HG03571 (cell line): ENCODE results near the gene MUC4.
"Not testable (repeated sequence)": the region's sequence is repeated elsewhere in the genome, so short reads cannot be mapped to it uniquely, and the experiment has no call there.

ENCODE experiments used
- ATAC-seq: cut with Tn5 transposase; IDR thresholded peaks from one replicate; pipeline ENCODE4 v1.9.1; 2021; ENCODE audit not compliant: unreplicated experiment

MUC4 gene

DNA sequence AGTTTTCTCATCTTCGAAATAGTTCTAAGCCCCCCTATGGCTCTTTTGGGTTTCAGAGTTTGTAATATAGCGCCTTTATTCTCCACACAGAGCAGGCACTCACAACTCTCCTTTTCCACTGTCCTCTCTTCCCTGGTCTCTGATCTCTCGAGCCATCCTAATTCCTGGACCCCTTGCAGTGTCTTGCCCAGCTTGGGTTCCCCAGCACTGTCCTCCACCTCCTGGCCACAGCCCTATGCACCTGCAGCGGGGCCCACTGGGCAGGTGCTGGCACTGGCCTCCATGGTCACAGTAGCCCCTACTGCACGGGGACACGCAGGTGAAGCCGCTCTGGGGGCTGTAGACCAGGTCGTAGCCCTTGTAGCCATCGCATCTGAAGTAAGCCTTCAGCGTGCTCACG, 63.1 kb downstream of the MUC4 start:
- ATAC-seq, result no peak

DNA sequence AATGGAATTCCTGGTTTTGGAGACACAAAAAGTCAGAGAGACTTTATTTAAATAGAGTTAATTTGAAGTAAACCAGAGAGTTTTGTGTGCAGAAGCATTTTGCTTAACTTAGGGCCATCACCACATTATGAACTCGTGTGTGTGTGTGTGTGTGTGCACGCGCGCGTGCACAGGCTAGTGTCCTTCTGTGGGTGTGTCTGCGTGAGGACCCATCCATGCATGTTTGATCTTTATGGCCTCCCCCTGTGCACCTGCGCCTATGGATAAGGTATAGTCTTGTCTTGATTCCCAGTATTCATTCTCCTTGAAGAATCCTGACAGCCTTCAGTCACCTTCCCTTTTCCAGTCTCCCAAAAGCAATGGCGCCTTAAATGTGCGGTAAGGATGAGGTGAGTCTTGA, 65.0 kb downstream of the MUC4 start:
- ATAC-seq, result no peak

DNA sequence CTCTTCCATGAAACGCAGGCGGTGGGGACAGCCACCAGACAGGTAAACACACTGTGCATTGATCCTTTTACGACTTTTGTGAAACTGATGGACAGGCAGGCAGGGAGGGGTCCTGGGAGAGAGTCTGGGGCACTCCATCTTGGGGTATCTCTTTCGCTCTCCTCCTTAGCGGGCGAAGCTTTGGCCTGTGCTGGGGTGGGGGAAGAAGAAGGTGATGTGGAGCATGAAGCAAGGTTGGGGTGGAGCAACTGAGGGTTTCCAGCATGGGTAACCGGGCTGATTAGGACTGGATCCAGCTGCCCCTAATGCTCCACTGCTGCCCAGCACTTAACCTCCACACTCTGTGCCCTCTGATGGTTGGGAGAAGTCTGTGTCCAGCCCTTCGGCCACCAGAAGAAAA, 65.4 kb downstream of the MUC4 start:
- ATAC-seq, result no peak

DNA sequence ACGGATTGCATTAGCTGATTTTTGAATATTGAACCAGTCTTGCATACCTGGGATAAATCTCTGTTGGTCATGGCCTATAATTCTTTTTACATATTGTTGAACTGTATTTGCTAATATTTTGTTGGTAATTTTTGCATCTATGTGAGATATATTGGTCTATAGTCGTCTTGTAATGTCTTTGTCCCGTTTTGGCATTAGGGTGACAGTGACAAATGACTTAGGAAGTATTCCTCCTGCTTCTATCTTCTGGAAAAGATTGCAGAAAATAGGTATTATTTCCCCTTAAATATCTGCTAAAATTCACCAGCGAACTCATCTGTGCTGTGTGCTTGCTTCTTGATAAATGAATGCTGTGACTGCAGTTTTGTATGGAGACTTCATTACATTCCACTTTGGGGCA, 67.3 kb downstream of the MUC4 start:
- no peak for ATAC-seq

DNA sequence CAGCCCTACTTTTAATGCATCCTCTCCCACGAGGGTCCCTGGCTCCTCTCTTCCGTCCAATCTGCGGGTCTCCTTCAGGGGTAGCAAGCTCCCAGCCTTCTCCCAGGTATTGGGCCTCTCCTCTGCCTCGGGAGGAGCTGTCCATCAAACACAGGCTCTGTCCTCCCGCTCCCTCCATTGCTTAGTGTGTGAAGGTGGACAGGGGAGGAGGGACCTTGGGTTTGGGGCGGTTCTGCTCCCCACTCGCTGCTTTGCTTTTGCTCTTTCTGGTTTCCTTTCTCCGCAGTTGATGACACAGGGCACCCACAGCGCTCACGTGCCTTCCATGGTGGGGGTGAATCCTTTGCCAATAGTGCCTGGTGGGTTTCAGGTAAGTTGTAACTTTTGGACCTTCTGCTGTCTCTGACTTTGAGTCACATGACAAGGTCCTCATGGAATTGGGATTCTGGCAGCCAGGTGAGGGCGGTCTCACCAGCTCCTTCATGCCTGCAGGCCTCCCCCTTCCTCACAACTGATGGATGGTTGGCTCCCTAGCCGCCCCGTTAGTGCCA, 72.1 kb downstream of the MUC4 start:
- no peak for ATAC-seq

DNA sequence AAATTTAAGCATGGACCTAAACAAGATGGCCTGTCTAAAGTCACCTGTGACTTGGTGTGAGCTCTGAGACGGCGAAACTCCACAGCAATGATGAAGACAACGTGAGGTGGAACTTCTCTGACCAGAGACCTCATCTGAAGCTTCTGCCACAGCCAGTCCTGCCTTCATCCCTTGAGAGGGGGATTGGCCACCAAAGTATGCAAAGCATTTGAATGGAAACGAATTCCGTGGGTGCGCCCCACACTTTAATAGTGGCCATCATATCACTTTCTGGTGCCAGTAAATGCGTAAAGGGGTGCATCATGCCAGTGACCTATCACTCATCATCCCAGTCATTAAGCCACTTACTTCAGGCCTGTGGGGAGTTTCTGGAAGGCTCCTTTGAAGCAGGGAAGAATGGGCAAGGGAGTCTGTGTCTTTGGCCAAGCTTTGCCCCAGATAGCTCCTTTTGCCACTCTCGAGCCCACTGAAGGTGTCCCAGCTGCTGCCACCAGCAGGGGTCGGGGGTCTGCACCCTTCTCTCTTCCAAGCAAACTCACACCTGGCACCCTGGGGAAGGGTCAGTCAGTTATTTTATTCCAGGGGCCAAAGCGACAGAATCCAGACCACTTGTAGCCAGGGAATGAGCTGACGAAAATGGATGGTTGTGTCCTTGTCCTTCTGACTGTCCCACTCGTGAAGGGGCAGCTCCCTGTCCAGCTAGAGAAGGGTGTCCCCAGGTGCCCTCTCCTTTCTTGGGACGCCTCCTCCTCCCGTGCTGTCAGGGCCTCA, 73.3 kb downstream of the MUC4 start:
- ATAC-seq, result no peak

DNA sequence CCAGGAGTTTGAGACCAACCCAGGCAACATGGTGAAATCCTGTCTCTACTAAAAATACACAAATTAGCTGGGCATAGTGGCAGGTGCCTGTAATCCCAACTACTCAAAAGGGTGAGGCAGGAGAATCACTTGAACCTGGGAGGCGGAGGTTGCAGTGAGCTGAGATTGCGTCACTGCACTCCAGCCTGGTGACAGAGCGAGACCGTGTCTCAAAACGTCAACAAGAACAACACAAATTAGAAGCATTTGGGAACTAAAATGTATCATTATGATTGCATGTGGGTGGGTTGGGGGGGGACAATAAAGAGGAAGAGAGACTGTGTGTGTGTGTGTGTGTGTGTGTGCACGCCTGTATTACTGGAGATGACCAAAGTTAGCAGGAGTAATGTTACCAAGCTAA, 73.9 kb downstream of the MUC4 start:
- not testable (repeated sequence) for ATAC-seq

DNA sequence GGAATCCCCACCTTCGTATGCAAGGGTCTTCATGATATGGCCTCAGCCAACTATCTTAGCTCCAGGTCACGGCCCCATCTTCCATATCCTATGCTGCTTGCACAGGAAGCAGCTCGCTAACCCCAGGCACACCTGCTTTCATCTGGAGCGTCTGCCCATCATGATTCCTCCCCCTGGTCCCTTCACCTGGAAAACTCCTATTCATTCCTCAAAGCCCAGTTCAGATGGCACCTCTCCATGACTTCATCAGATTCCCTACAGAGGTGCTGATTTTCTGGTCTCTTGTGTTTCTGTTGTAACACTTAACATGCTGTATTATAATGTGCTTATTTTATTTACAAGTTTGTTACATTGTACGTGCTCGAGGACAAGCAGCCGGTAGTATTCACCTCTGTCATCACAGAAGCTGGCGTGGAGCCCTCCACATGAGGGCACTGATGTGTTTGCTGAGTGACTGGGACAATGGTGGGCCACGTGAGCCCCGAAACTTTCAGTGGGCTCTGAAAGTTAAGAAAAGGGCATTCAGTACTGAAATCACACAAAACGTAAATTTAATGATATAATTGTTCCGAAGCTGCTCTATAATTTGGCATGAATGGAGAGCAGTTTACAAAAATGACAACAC, 74.8 kb downstream of the MUC4 start:
- no peak for ATAC-seq

DNA sequence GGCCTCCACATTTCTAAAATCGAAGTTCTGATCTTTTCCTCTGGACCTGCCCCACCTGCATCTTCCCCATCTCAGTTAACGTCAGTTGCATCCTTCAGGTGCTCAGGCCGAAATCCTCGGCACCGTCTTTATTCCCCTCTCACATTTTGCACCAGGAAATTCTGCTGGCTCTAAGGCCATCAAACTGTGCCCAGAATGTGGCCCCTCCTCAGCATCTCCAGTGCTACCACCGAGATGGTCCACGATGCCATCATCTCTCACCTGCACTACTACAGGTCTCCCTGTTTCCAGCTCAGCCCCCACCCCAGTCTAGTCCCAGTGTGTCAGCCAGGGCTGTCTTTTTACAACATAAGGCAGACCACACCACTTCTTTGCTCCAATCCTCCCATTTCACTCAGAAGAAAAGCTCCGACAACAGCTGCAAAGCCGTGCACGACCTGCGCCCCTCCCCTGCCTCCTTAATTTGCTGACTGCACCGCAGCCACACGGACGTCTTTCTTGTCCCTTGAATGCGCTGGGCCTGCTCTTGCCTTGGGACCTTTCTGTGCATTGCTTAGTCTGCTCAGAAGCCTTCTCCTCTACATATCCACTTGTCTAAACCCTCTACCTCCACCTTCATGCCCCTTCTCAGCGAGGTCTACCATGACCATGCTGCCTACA, 76.6 kb downstream of the MUC4 start:
- ATAC-seq, result no peak

DNA sequence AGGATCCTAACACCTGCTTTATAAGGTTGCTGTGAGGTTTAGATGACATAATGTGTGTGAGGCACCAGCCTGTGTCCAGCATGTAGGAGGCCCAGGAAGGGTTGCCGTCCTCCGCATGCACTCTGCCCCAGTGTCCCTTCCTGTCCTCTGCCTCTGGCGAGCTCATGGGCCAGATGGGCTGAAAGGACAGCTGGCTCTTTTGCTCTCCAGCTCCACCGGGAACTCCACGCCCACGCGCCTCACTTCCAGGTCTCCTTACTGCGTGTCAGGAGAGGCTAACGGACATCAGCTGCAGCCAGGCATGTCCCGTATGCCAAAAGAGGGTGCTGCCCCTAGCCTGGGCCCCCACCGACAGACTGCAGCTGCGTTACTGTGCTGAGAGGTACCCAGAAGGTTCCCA, 78.8 kb downstream of the MUC4 start:
- ATAC-seq, result no peak

DNA sequence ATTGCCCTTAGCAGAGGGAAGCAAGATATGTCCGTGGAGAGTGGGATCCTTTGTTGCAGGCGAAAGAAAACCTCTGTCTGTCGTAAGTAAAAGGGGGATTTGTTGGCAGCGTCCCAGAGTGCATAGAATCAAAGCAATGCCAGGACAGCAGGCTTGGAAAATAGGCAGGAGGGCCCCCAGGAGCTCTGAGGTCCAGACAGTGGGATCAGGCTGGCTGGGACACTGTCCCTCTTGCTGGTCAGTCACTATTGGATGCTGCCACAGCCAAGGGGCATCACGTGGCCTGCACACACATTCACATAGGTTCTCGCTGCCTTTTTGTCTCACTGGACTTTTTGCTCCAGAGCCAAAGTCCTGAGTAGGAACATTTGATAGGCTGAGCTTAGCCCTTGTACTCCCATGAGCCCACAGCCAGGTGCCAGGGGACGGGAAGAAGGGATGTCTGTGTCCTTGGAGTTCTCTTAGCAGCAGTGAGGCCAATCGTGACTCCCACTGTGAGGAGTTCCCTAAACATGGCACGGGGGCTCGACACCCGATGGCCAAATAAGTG, 80.3 kb downstream of the MUC4 start:
- ATAC-seq, result no peak

DNA sequence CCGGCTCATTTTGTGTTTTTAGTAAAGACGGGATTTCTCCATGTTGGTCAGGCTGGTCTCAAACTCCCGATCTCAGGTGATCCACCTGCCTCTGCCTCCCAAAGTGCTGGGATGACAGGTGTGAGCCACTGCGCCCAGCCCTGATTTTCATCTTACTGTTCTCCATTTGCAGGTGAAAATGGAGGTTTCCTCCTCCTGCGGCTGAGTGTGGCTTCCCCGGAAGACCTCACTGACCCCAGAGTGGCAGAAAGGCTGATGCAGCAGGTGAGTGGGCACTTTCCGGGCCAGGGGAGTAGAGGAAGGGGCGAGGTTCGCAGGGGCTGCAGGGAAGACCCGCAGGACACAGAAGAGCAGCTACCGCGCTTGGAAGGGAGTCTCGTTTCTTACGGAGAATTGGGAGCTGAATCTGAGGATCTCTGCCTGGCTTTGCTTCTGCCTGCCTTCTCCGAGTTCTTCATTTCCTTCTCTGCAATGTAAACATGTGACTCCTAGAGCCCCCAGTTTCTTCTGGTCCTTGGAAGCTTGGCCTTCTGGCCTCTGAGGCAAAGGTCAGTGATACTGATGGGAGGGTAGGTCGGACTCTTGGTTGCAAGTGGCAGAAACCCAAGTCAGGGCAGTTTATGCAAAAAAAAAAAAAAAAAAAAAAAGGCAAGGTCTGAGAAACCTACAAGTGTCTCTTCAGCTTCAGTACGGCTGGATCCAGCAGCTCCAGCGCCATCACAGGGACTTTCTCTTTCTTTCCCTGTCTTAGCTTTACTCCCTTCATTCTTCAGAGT, 82.1 kb downstream of the MUC4 start:
- no peak for ATAC-seq

DNA sequence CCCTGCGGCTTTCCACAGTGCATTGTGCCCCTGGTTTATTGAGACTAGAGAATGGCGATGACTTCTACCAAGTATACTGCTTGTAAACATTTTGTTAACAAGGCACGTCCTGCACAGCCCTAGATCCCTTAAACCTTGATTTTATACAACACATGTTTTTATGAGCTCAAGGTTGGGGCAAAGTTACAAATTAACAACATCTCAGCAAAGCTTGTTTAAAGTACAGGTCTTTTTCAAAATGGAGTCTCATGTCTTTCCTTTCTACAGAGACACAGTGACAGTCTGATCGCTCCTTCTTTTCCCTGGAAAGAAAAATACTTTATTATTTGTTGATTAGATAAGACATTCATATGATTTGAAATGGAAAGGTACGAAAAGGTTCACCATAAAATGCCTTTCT, 82.9 kb downstream of the MUC4 start:
- ATAC-seq, result not testable (repeated sequence)

DNA sequence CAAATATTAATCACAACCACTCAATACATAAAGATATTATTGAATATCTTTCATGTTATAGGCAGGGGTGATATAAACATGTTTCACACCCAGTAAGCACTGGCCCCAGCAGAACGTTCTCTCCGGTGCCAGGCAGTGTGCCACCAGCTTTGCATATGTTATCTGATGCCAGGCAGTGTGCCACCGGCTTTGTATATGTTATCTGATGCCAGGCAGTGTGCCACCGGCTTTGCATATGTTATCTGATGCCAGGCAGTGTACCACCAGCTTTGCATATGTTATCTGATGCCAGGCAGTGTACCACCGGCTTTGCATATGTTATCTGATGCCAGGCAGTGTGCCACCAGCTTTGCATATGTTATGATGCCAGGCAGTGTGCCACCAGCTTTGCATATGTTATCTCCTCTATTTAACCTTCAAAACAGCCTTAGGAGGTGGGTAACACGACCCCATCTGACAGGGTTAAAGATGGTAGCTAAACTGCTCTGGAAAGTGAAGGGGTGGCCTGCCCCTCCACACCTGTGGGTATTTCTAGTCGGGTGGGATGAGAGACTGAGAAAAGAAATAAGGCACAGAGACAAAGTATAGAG, 84.0 kb downstream of the MUC4 start:
- no peak for ATAC-seq

DNA sequence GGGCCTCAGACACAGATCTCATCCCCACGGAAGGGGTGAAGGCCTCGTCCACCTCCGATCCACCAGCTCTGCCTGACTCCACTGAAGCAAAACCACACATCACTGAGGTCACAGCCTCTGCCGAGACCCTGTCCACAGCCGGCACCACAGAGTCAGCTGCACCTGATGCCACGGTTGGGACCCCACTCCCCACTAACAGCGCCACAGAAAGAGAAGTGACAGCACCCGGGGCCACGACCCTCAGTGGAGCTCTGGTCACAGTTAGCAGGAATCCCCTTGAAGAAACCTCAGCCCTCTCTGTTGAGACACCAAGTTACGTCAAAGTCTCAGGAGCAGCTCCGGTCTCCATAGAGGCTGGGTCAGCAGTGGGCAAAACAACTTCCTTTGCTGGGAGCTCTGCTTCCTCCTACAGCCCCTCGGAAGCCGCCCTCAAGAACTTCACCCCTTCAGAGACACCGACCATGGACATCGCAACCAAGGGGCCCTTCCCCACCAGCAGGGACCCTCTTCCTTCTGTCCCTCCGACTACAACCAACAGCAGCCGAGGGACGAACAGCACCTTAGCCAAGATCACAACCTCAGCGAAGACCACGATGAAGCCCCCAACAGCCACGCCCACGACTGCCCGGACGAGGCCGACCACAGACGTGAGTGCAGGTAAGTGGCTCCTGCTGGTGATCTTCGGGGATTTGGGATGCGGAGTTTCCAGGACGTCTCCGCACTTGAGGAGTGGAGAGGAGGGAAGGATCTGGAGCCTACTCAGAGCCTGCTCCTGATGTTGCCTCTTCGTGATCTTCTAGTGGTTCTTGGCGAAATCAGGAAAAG, 85.6 kb downstream of the MUC4 start:
- ATAC-seq, result not testable (repeated sequence)

DNA sequence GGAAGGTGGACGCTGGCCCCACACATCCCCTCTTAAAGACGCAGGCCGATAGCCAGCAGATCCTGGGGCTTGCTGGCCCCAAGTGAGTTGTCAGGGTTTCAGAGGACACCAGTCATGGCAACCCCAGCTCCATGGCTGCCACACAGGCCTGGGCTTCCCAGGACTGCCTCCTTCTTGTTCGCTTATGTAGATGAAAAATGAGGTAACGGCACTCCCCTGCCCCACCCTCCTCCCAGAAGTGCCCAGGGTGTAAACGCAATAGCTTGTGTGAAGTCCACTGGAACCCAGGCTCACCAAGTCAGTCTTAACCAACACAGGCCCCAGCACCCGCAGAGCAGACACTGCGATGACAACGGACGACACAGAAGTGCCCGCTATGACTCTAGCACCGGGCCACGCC, 87.4 kb downstream of the MUC4 start:
- not testable (repeated sequence) for ATAC-seq

DNA sequence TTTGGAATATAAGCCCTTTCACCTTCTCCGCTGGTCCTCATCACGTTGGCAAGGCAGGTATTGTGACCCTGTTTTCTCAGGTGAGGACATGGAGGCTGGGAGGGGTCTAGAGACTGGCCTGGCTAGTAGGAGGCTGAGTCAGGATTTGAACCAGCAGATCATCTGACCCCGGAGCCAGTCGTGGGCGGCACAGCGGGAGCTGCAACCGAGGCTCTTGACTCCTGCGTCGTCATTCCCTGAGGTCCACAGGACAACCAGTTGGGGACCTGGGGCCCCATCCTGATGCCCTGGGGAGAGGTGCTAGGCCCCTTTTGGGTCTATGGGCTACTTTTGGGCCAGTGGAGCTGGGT, 88.8 kb downstream of the MUC4 start:
- ATAC-seq, result not testable (repeated sequence)

DNA sequence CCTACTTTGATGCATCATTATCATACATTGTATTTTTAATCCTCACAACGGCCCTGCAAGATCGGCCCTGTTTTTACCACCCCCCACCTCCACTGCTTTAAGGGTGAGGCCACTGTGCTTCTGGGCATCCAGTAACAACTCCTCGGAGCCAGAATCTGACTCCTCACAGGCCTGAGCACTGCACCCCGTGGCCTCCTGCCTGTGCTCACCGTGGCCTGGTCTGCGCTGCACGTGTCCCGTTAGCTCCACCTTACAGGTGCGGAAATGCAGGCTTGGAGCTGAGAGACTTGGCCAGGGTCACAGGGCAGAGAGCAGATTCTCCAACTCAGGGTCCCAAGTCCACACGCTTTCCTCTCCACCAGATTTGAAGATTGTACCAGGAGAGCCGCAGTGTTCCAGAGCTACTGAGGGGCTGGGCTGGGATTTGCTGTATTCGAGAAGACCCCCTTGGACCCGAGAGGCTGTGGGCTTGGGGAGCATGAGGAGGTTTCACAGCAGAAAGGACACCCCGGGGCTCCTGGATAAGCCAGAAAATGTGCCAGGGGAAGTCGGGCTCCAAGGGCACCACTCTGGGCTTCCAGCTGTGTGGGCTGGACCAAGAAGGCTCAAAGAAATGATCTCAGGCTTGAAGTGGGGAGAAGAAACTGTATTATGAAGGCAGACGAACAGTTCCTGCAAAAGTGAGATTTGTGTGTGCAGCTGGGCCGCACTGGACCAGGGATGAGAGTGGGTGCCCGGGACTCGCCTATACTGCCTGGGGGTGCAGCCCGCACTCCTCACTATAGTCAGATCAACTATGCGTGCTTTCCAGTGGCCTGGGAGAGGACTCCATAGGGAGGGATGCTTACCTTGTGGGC, 89.4 kb downstream of the MUC4 start:
- not testable (repeated sequence) for ATAC-seq
